H1 (cell line): ENCODE results near the gene TM2D1. TPM values are rescaled to one million over a fixed set of nuclear protein-coding genes. Genes with fewer than 3 reads are reported as not detected.

Experiments
- CTCF ChIA-PET: fragments of 300-600 bp; sonication (Branson Sonifier 250); formaldehyde crosslinking; loops from one replicate; lab custom pipeline; 2021; ENCODE audit not compliant: partially characterized antibody; lab: Charles Lee
- POLR2A ChIA-PET: fragments of 300-600 bp; sonication (Branson Sonifier 250); formaldehyde crosslinking; loops from one replicate; lab custom pipeline; 2021; ENCODE audit warnings: inconsistent platforms; ENCODE audit not compliant: partially characterized antibody; lab: Charles Lee
- DNase-seq, 2 experiments: peaks; one replicate each; pipeline versions ENCODE4 v3.0.0 to v3.0.0-alpha.2; 2010 to 2022; ENCODE audit warnings: low spot score in 2 of 2, low read depth in 1 of 2, mixed read lengths in 1 of 2
- FAIRE-seq: peaks from 2 replicates; lab custom pipeline; 2011; peaks lifted over from hg19 to GRCh38; lab: Jason Lieb, UNC
- H2AFZ ChIP-seq: 2 replicates; pipeline ENCODE4 v1.8.1; 2012; ENCODE audit warnings: low read length, inconsistent platforms
- H2AK5ac ChIP-seq: 2 replicates; pipeline ENCODE4 v1.6.1; 2013; ENCODE audit warnings: low read depth, low read length
- H2BK120ac ChIP-seq: replicated peaks from 2 replicates; pipeline ENCODE3; 2013; ENCODE audit warnings: low read depth, low read length, inconsistent platforms
- H2BK12ac ChIP-seq: 2 replicates; pipeline ENCODE4 v1.6.1; 2013; ENCODE audit warnings: low read depth, low read length
- H2BK15ac ChIP-seq: 2 replicates; pipeline ENCODE4 v1.6.1; 2013; ENCODE audit warnings: low read length
- H2BK20ac ChIP-seq: 2 replicates; pipeline ENCODE4 v1.6.1; 2013; ENCODE audit warnings: low read length
- H2BK5ac ChIP-seq: 2 replicates; pipeline ENCODE4 v1.6.1; 2013; ENCODE audit warnings: low read depth, low read length
- H3K14ac ChIP-seq: 2 replicates; pipeline ENCODE4 v1.6.1; 2013; ENCODE audit warnings: inconsistent platforms; ENCODE audit not compliant: insufficient read length
- H3K18ac ChIP-seq: 2 replicates; pipeline ENCODE4 v1.6.1; 2013; ENCODE audit warnings: low read length; ENCODE audit errors: extremely low read depth
- H3K23ac ChIP-seq: 2 replicates; pipeline ENCODE4 v1.6.1; 2013; ENCODE audit warnings: inconsistent platforms; ENCODE audit not compliant: insufficient read length
- H3K23me2 ChIP-seq: 2 replicates; pipeline ENCODE4 v1.6.1; 2013; ENCODE audit warnings: low read depth, low read length
- H3K27ac ChIP-seq: 2 replicates; pipeline ENCODE4 v1.6.1; 2011; ENCODE audit warnings: low read depth, low read length, inconsistent platforms
- H3K27me3 ChIP-seq, 4 experiments: replicated peaks in 1 of 4; 1 replicate in 1 of 4; 2 replicates in 3 of 4; pipeline versions ENCODE4 v1.6.1 to v1.8.1; 2011 to 2013; ENCODE audit warnings: low read length in 3 of 4, mild to moderate bottlenecking in 3 of 4, inconsistent platforms in 2 of 4, mixed read lengths in 2 of 4, moderate library complexity in 1 of 4; ENCODE audit not compliant: control insufficient read depth in 3 of 4, insufficient read depth in 3 of 4; ENCODE audit errors: extremely low read depth in 1 of 4
- H3K36me3 ChIP-seq, 4 experiments: 2 replicates each; pipeline versions ENCODE4 v1.6.1 to v1.8.1; 2011 to 2013; ENCODE audit warnings: mild to moderate bottlenecking in 4 of 4, low read length in 3 of 4, moderate library complexity in 2 of 4, control low read depth in 1 of 4, inconsistent platforms in 1 of 4; ENCODE audit not compliant: insufficient read depth in 4 of 4, control insufficient read depth in 2 of 4
- H3K4ac ChIP-seq: replicated peaks from 2 replicates; pipeline ENCODE3; 2013; ENCODE audit warnings: low read length, low read depth, mixed read lengths, inconsistent platforms; ENCODE audit not compliant: insufficient read length
- H3K4me1 ChIP-seq, 4 experiments: replicated peaks in 1 of 4; 1 replicate in 1 of 4; 2 replicates in 3 of 4; pipeline versions ENCODE4 v1.6.1 to v1.8.1; 2011 to 2013; ENCODE audit warnings: low read length in 3 of 4, inconsistent platforms in 2 of 4, mixed read lengths in 1 of 4; ENCODE audit not compliant: insufficient read depth in 4 of 4, control insufficient read depth in 3 of 4
- H3K4me2 ChIP-seq, 2 experiments: 2 replicates each; pipeline versions ENCODE4 v1.6.1 to v1.8.1; 2011 to 2013; ENCODE audit warnings: low read depth in 2 of 2, low read length in 2 of 2, control low read depth in 1 of 2, inconsistent platforms in 1 of 2, mild to moderate bottlenecking in 1 of 2; ENCODE audit not compliant: insufficient read depth in 1 of 2
- H3K4me3 ChIP-seq, 4 experiments: fragments of 200-600, 300-600 bp in 1 of 4; sonication (generic), shearing (Covaris generic), sonication (Bioruptor Twin) in 1 of 4; 2 replicates each; pipeline versions ENCODE4 v1.5.1 to v1.8.1; 2011 to 2016; ENCODE audit warnings: low read length in 4 of 4, low read depth in 3 of 4, control low read depth in 2 of 4, inconsistent platforms in 2 of 4, mild to moderate bottlenecking in 2 of 4, mixed read lengths in 1 of 4, moderate library complexity in 1 of 4; ENCODE audit not compliant: insufficient read depth in 2 of 4; ENCODE audit errors: extremely low read depth in 1 of 4
- H3K56ac ChIP-seq: replicated peaks from 2 replicates; pipeline ENCODE3; 2013; ENCODE audit warnings: low read depth, mild to moderate bottlenecking, mixed read lengths, low read length, inconsistent platforms; ENCODE audit not compliant: insufficient read length
- H3K79me1 ChIP-seq: 2 replicates; pipeline ENCODE4 v1.6.1; 2013; ENCODE audit warnings: low read depth, low read length, control low read depth
- H3K79me2 ChIP-seq, 2 experiments: 2 replicates each; pipeline versions ENCODE4 v1.6.1 to v1.8.1; 2012 to 2013; ENCODE audit warnings: low read length in 2 of 2, mild to moderate bottlenecking in 2 of 2, inconsistent platforms in 1 of 2; ENCODE audit not compliant: insufficient read depth in 2 of 2, control insufficient read depth in 1 of 2
- H3K9ac ChIP-seq, 4 experiments: replicated peaks in 1 of 4; 1 replicate in 1 of 4; 2 replicates in 3 of 4; pipeline versions ENCODE4 v1.6.1 to v1.8.1; 2011 to 2013; ENCODE audit warnings: low read depth in 3 of 4, low read length in 3 of 4, control low read depth in 2 of 4, mild to moderate bottlenecking in 2 of 4, moderate library complexity in 2 of 4, inconsistent platforms in 1 of 4; ENCODE audit errors: extremely low read depth in 1 of 4
- H3K9me3 ChIP-seq, 2 experiments: 2 replicates each; pipeline versions ENCODE4 v1.6.1 to v1.8.1; 2012 to 2013; ENCODE audit warnings: mild to moderate bottlenecking in 2 of 2, moderate library complexity in 2 of 2, control low read depth in 1 of 2, inconsistent platforms in 1 of 2, low read depth in 1 of 2, low read length in 1 of 2, mixed read lengths in 1 of 2; ENCODE audit not compliant: insufficient read depth in 2 of 2
- H4K20me1 ChIP-seq, 2 experiments: replicated peaks in 1 of 2; 2 replicates each; pipeline versions ENCODE3 to v1.8.1; 2011 to 2013; ENCODE audit warnings: inconsistent platforms in 2 of 2, low read length in 2 of 2, mild to moderate bottlenecking in 1 of 2; ENCODE audit not compliant: insufficient read depth in 2 of 2, control insufficient read depth in 1 of 2
- H4K5ac ChIP-seq: 2 replicates; pipeline ENCODE4 v1.6.1; 2013; ENCODE audit warnings: low read length, low read depth, mixed read lengths, inconsistent platforms; ENCODE audit not compliant: insufficient read length
- H4K8ac ChIP-seq: 2 replicates; pipeline ENCODE4 v1.8.0; 2013; ENCODE audit warnings: mild to moderate bottlenecking, moderate library complexity, low read length, inconsistent platforms; ENCODE audit not compliant: insufficient read depth; ENCODE audit errors: extremely low read depth
- H4K91ac ChIP-seq: replicated peaks from 2 replicates; pipeline ENCODE3; 2013; ENCODE audit warnings: low read length, mixed read lengths, inconsistent platforms; ENCODE audit not compliant: insufficient read length
- CBX8 ChIP-seq: fragments of 300-800, 300-1000 bp; sonication (generic); IDR thresholded peaks from 2 replicates; pipeline ENCODE4 v1.7.1; 2016; ENCODE audit warnings: low read depth, low read length, borderline replicate concordance
- SUZ12 ChIP-seq: fragments of 200-600 bp; sonication (generic); IDR thresholded peaks from 2 replicates; pipeline ENCODE4 v1.6.1; 2012; ENCODE audit warnings: mild to moderate bottlenecking, inconsistent platforms, low read length, moderate library complexity, mixed read lengths
- TCF12 ChIP-seq: IDR thresholded peaks from 2 replicates; pipeline ENCODE4 v1.6.1; 2011; ENCODE audit warnings: low read depth, mild to moderate bottlenecking, low read length
- WGBS, 2 experiments: shearing (Covaris generic) in 1 of 2; methylation state at CpG; one replicate each; pipeline versions ENCODE4 v1.1.6 to v1.1.7; 2013 to 2015; ENCODE audit warnings: low lambda C conversion rate in 2 of 2, mixed read lengths in 2 of 2, inconsistent platforms in 1 of 2, low coverage in 1 of 2, missing lambda C conversion rate in 1 of 2; ENCODE audit not compliant: insufficient replicate concordance in 2 of 2, insufficient coverage in 1 of 2, insufficient read length in 1 of 2; ENCODE audit errors: extremely low coverage in 1 of 2, missing lambda C conversion rate in 1 of 2; 5-methylcytosine and 5-hydroxymethylcytosine counted together
- polyA plus RNA-seq, 7 experiments: library from polyadenylated mRNA; depleted of rRNA in 3 of 7; stranded (reverse) in 5 of 7; unstranded in 2 of 7; fragments of >200 nt in 5 of 7; fragments of 200-250 nt in 2 of 7; gene quantifications; 1 replicate in 5 of 7; 2 replicates in 1 of 7; 4 replicates in 1 of 7; pipeline versions ENCODE4 v1.2.1 to v1.2.3, GENCODE V29; 2011 to 2013; ENCODE audit warnings: missing spikeins in 2 of 7, mixed read lengths in 2 of 7
- total RNA-seq: library from RNA; stranded (reverse); fragmentation: NEBNext Ultra II Directional; extraction: Animal tissue kit (Norgen Biotek cat#: 25700); gene quantifications from 2 replicates; pipeline ENCODE4 v1.2.1, GENCODE V29; 2021
- TF ChIP-seq, protein P1 (sequence below): IDR thresholded peaks from 2 replicates; pipeline ENCODE4 v1.6.1; 2011; ENCODE audit warnings: low read length, improper control_type of control experiment

Gene TM2D1
- total and polyA plus RNA-seq, 2 of the 8 experiments (the other 6 are each of a cell fraction or from before 2014, with no cell fraction given): 17.7 to 20.5 TPM

DNA sequence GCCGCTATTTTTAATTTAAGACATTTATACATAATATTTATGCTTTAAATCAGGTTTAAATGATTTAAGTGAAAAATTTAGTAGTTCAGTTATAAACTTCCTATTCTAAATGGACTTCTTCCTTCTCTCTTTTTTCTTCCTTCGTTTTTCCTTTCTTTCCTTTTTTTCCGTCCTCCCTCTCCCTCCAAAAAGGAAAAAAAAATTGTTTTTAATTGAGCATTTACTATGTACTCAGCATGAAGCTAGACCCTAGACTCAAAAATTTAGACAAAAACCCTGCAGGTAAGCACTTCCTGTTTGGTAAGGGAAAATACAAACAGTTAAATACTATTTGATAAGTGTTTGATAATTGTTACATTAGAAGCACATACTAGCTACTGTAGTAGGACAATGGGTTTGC, 2.6 kb upstream of the TM2D1 start:
- no peak overlapping the region for H4K5ac ChIP-seq
- H3K79me2 ChIP-seq: peaks cover 5 to 24% of the 10 kb centered on the region in 2 experiments; a peak in 3 of 4 replicates
- no peak overlapping the region for H2AK5ac ChIP-seq
- no peaks in the 10 kb centered on the region for H3K79me1 ChIP-seq
- DNase-seq: no peak
- no peak overlapping the region for H2AFZ ChIP-seq
- TF ChIP-seq TCF12 (no peak), CBX8 (no peak), SUZ12 (no peak)
- TF ChIP-seq, protein P1, sequence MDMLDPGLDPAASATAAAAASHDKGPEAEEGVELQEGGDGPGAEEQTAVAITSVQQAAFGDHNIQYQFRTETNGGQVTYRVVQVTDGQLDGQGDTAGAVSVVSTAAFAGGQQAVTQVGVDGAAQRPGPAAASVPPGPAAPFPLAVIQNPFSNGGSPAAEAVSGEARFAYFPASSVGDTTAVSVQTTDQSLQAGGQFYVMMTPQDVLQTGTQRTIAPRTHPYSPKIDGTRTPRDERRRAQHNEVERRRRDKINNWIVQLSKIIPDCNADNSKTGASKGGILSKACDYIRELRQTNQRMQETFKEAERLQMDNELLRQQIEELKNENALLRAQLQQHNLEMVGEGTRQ: no peak
- no peak overlapping the region for H4K91ac ChIP-seq
- 94% methylated on average over 3 of the region's 3 CpGs; no CpG with 5 or more reads in 1 of the 2 experiments for WGBS, 2 experiments
- ChIA-PET CTCF (interaction anchor here (1.1 to 1.2 kb wide), 2 partner anchors 9 to 140 kb away, joined by 3 to 7 read pairs; no protein-coding TSS in a partner anchor), POLR2A (interaction anchor here (0.7 to 1.4 kb wide), 3 partner anchors 16 to 833 kb away, joined by 3 read pairs; no protein-coding TSS in a partner anchor)
- no peak overlapping the region for H3K4me2 ChIP-seq
- H3K23ac ChIP-seq: no peak overlapping the region
- H3K14ac ChIP-seq: no peak overlapping the region
- no peak overlapping the region for H3K27ac ChIP-seq
- H3K9me3 ChIP-seq: no peaks in the 10 kb centered on the region
- no peak overlapping the region for H2BK120ac ChIP-seq
- H2BK20ac ChIP-seq: no peak overlapping the region
- H3K4me1 ChIP-seq: no peaks in the 10 kb centered on the region
- H3K36me3 ChIP-seq: no peaks in the 10 kb centered on the region
- no peak overlapping the region for H3K9ac ChIP-seq
- no peak overlapping the region for H2BK15ac ChIP-seq
- H4K20me1 ChIP-seq: no peaks in the 10 kb centered on the region
- H4K8ac ChIP-seq: no peak overlapping the region
- no peak overlapping the region for H2BK12ac ChIP-seq
- no peak for FAIRE-seq
- H2BK5ac ChIP-seq: no peak overlapping the region
- H3K4me3 ChIP-seq: no peak overlapping the region
- no peak overlapping the region for H3K4ac ChIP-seq
- H3K56ac ChIP-seq: no peak overlapping the region
- H3K18ac ChIP-seq: no peak overlapping the region
- no peaks in the 10 kb centered on the region for H3K27me3 ChIP-seq
- H3K23me2 ChIP-seq: no peaks in the 10 kb centered on the region
